Measurements from ENCODE around the gene VWA2. TPM values are rescaled to one million over a fixed set of nuclear protein-coding genes. Genes with fewer than 3 reads are reported as not detected.

VWA2 gene
- total RNA-seq, 1 experiment from 2014 or later: 1.6 TPM

GRCh38 chr10:114320249-114321116, 81.4 kb downstream of the VWA2 start:
- no peak overlapping the region for H3K4ac ChIP-seq (ENCODE audit: low read depth, low read length)
- no peak overlapping the region for H4K8ac ChIP-seq (replicated peaks; ENCODE audit: insufficient read length, low read depth, low read length)
- H2AK5ac ChIP-seq (ENCODE audit: insufficient read length, low read length): no peak overlapping the region
- H2BK12ac ChIP-seq (ENCODE audit: insufficient read length, low read depth, low read length): no peak overlapping the region
- H2BK5ac ChIP-seq (ENCODE audit: insufficient read length, low read length): no peak overlapping the region
- no peak overlapping the region for H3K4me2 ChIP-seq (ENCODE audit: insufficient read depth, insufficient read length, low read length)
- no peak for TF ChIP-seq CTCF (conservative IDR thresholded peaks at IDR 0.05)
- no peak overlapping the region for H2AFZ ChIP-seq (ENCODE audit: low read length)
- H3K27me3 Mint-ChIP-seq (ENCODE audit: low read depth): peaks cover 8% of the 10 kb centered on the region
- H3K4me1 Mint-ChIP-seq: peaks cover 9% of the 10 kb centered on the region in 2 experiments
- no peak overlapping the region for H3K4me3 Mint-ChIP-seq
- no peaks in the 10 kb centered on the region for H3K4me1 ChIP-seq (ENCODE audit: insufficient read depth, low read length)
- H3K27me3 ChIP-seq (ENCODE audit: insufficient read depth, low read length): no peaks in the 10 kb centered on the region
- no peak overlapping the region for H3K14ac ChIP-seq (ENCODE audit: insufficient read depth, low read length)
- no peaks in the 10 kb centered on the region for H3K9me3 Mint-ChIP-seq
- no peak overlapping the region for H3T11ph ChIP-seq (ENCODE audit: low read length)
- no peak overlapping the region for H3K27ac ChIP-seq (ENCODE audit: insufficient read length, low read depth, low read length)
- no peak overlapping the region for H3K23ac ChIP-seq (ENCODE audit: insufficient read length, low read depth, low read length)
- DNase-seq: peak; percentile 54
- no peaks in the 10 kb centered on the region for H3K79me1 ChIP-seq (ENCODE audit: insufficient read depth, low read depth, low read length, poor library complexity, severe bottlenecking)
- H2BK120ac ChIP-seq (ENCODE audit: low read depth, low read length, poor library complexity, severe bottlenecking): no peak overlapping the region
- H2BK15ac ChIP-seq (ENCODE audit: low read depth, low read length): no peak overlapping the region
- WGBS (ENCODE audit: extremely low coverage, insufficient read length, low lambda C conversion rate): no CpG with 5 or more reads among the region's 23 CpGs
- H3K56ac ChIP-seq (ENCODE audit: insufficient read length, low read depth, low read length): no peak overlapping the region
- H3K9ac ChIP-seq (ENCODE audit: extremely low read depth, insufficient read length, low read length): no peak overlapping the region
- H3K18ac ChIP-seq (ENCODE audit: insufficient read length, low read depth, low read length): no peak overlapping the region
- H2BK20ac ChIP-seq (ENCODE audit: low read depth, low read length, poor library complexity, severe bottlenecking): no peak overlapping the region
- H4K91ac ChIP-seq (ENCODE audit: insufficient read length, low read depth, low read length): no peak overlapping the region
- no peaks in the 10 kb centered on the region for H3K36me3 Mint-ChIP-seq (ENCODE audit: insufficient read depth in 1 of 3, low read depth in 3 of 3)
- H3K9me3 ChIP-seq (ENCODE audit: control insufficient read depth, low read depth, low read length): no peaks in the 10 kb centered on the region
- H4K20me1 ChIP-seq (ENCODE audit: control insufficient read depth, insufficient read depth, insufficient read length): no peaks in the 10 kb centered on the region
- peak overlapping the region in 1 of 3 experiments; percentile 54; a peak in 1 of 7 replicates for H3K27ac Mint-ChIP-seq
- no peak overlapping the region for H4K5ac ChIP-seq (ENCODE audit: insufficient read length, low read depth, low read length)
- H3K23me2 ChIP-seq (ENCODE audit: insufficient read length, low read depth, low read length, poor library complexity, severe bottlenecking): no peaks in the 10 kb centered on the region
- H3K79me2 ChIP-seq (ENCODE audit: insufficient read depth, low read length): no peaks in the 10 kb centered on the region
